ENCODE results near the gene SMIM13. TPM values are rescaled to one million over a fixed set of nuclear protein-coding genes. Genes with fewer than 3 reads are reported as not detected.

Gene SMIM13
- total RNA-seq, 1 donor from 2014 or later = 8.4 TPM

DNA sequence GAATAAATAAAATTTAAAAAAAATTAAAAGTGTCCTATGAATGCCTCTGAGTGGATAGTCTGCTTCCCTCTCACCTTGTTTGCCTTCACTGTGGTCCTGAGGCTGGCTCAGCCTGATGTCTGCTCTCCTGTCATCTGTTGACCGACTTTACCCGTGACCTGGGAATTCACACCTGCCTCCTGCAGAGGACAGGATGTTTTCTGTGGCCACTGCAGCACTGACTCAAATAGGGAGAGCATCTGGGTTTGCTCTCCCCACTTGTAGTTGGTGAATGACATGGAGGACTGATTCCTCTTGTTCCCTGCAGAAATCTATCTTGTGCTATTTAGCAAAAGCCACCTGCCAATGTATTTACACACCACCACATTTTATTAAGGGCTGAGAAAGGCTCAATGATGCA is 70.3 kb downstream of the SMIM13 start:
- H3K4me1 ChIP-seq = no peaks in the 10 kb centered on the region
- DNase-seq (no peak), ATAC-seq (no peak)
- no peaks in the 10 kb centered on the region for H3K9me3 ChIP-seq
- H3K36me3 ChIP-seq = no peaks in the 10 kb centered on the region
- no peak overlapping the region for H3K27ac ChIP-seq
- H3K27me3 ChIP-seq = no peaks in the 10 kb centered on the region
- TF ChIP-seq, protein P1, sequence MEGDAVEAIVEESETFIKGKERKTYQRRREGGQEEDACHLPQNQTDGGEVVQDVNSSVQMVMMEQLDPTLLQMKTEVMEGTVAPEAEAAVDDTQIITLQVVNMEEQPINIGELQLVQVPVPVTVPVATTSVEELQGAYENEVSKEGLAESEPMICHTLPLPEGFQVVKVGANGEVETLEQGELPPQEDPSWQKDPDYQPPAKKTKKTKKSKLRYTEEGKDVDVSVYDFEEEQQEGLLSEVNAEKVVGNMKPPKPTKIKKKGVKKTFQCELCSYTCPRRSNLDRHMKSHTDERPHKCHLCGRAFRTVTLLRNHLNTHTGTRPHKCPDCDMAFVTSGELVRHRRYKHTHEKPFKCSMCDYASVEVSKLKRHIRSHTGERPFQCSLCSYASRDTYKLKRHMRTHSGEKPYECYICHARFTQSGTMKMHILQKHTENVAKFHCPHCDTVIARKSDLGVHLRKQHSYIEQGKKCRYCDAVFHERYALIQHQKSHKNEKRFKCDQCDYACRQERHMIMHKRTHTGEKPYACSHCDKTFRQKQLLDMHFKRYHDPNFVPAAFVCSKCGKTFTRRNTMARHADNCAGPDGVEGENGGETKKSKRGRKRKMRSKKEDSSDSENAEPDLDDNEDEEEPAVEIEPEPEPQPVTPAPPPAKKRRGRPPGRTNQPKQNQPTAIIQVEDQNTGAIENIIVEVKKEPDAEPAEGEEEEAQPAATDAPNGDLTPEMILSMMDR (IDR thresholded peaks at IDR 0.05) = no peak
- H3K4me3 ChIP-seq = no peak overlapping the region
- intact Hi-C loops (cut with DNase I) = no loop called here

DNA sequence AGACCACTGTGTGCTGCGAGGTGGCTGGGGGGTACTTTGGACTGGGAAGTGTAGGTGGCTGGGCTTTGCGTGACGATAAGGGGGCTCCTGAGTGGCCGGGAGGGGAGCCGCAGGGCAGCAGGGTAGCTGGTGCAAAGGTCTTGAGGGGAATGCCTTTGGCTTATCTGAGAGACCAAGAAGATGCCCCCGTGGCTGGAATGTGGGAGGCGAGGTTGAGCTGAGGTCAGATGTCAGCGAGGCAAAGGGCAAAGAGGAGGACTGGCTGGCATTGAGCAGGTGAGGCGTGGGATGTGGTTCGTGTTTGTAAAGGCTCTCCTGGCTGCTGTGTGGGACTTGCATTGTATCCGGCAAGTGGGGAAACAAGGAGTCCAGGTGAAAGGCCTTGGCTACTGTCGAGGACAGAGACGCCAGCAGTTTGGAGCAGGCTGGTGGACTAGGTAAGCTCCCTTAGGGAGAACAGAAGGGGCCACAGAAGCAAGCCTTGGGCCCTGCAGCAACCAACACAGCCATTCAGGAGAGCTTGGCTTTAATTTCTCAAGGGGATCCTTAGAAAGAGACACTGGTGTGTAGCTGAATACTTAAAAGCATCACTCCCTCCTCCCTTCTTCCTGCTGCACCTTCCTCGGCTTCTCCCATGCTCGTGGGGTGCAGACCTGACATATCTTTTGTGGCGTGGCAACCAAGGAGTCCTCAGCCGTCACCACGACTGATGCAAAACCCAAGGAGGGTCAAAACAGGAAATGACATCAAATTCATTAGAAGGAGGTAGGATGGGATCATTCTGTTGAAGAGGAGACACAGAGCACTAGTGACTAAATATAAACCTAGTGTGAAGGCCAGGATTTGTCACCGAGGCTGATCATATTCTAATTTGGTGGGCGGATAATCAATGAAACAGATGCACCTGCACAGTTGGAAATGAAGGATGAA is 71.3 kb downstream of the SMIM13 start:
- TF ChIP-seq, protein P1 (IDR thresholded peaks at IDR 0.05) = no peak
- no peak overlapping the region for H3K27ac ChIP-seq
- H3K36me3 ChIP-seq = no peaks in the 10 kb centered on the region
- no peaks in the 10 kb centered on the region for H3K27me3 ChIP-seq
- no peaks in the 10 kb centered on the region for H3K4me1 ChIP-seq
- no peak for ATAC-seq
- H3K9me3 ChIP-seq = no peaks in the 10 kb centered on the region
- H3K4me3 ChIP-seq = no peak overlapping the region
- intact Hi-C loops (cut with DNase I) = no loop called here
- DNase-seq = no peak

DNA sequence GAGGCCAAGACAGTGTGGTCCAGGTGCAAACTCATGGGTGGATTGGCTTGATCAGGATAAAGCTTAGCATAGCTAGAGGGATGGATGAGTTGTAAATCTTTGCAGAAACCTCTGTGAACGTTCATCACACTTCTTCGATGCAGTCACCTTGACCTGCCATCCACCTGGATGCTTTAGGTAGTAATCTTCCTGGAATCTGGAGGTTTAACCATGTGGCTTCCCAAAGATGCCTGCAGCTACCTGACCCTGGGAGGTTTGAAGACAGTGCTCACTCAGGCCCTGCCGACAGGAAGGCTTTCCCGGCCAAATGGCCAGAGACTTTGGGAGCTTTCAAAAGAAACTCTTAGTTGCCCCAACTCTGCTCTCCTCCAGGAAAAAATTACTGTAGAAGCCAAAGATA is 73.3 kb downstream of the SMIM13 start:
- DNase-seq (no peak), ATAC-seq (no peak)
- Histone ChIP-seq H3K4me3 (no peak overlapping the region), H3K27ac (no peak overlapping the region), H3K36me3 (no peaks in the 10 kb centered on the region), H3K9me3 (no peaks in the 10 kb centered on the region), H3K27me3 (no peaks in the 10 kb centered on the region), H3K4me1 (no peaks in the 10 kb centered on the region)
- intact Hi-C loops (cut with DNase I) = no loop called here
- TF ChIP-seq, protein P1 (IDR thresholded peaks at IDR 0.05) = no peak

DNA sequence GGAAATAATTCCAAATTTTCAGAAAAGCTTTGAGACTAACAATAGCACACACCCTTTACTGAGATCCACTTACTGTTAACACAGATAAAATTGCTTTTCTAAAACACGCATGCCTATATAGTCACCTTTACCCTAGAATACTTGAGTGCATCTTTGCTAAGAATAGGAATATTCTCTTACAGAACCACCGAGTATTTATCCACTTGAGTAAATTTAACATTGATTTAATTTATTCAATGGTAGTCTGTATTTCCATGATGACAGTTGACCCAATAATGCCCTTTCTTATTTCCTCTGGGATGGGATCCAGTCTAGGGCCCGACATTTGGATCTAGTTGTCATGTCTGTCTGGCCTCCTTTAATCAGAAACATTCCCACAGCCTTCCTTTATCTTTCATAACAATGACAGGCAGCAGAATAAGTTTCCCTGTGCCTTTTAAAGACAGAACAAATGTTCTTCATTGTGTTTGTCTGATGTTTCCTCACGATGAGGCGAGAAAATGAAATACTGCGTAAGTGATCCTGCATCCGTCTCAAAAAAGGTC is 74.5 kb downstream of the SMIM13 start:
- no peaks in the 10 kb centered on the region for H3K27me3 ChIP-seq
- no peak overlapping the region for H3K27ac ChIP-seq
- no peak for DNase-seq
- no peaks in the 10 kb centered on the region for H3K36me3 ChIP-seq
- TF ChIP-seq, protein P1 (IDR thresholded peaks at IDR 0.05) = no peak
- no peak overlapping the region for H3K4me3 ChIP-seq
- intact Hi-C loops (cut with DNase I) = no loop called here
- no peak for ATAC-seq
- H3K9me3 ChIP-seq = no peaks in the 10 kb centered on the region
- peaks cover 8% of the 10 kb centered on the region for H3K4me1 ChIP-seq

DNA sequence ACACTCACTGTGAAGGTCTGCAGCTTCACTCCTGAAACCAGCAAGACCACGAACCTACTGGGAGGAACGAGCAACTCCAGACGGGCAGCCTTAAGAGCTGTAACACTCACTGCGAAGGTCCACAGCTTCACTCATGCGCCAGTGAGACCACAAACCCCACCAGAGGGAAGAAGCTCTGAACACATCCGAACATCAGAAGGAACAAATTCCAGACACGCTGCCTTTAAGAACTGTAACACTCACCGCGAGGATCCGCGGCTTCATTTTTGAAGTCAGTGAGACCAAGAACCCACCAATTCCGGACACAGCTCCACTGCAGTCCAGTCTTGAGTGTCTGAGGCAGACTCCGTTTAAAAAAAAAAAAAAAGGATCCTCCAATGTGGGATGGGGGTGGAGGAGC is 78.3 kb downstream of the SMIM13 start:
- intact Hi-C loops (cut with DNase I) = no loop called here
- peaks cover 8% of the 10 kb centered on the region for H3K4me1 ChIP-seq
- H3K27ac ChIP-seq = no peak overlapping the region
- ATAC-seq = no peak
- DNase-seq = no peak
- H3K27me3 ChIP-seq = no peaks in the 10 kb centered on the region
- no peaks in the 10 kb centered on the region for H3K9me3 ChIP-seq
- TF ChIP-seq, protein P1 (IDR thresholded peaks at IDR 0.05) = no peak
- H3K36me3 ChIP-seq = no peaks in the 10 kb centered on the region
- H3K4me3 ChIP-seq = no peak overlapping the region
